ENCODE results near the gene B3GNT9.

- no peak for TF ChIP-seq CTCF (IDR thresholded peaks at IDR 0.05)
- TF ChIP-seq ZFX (IDR thresholded peaks at IDR 0.05; ENCODE audit: borderline replicate concordance) = no peak
These were observed 38.0 kb downstream of the B3GNT9 start for GRCh38 chr16:67112591-67113399.

Data from 22Rv1 (cell line).